ENCODE data around the gene TREH.

The TREH gene

GRCh38 chr11:118705791-118706545 is 26.5 kb upstream of the TREH start:
- 80% methylated on average over 11 of the region's 12 CpGs for WGBS

DNA sequence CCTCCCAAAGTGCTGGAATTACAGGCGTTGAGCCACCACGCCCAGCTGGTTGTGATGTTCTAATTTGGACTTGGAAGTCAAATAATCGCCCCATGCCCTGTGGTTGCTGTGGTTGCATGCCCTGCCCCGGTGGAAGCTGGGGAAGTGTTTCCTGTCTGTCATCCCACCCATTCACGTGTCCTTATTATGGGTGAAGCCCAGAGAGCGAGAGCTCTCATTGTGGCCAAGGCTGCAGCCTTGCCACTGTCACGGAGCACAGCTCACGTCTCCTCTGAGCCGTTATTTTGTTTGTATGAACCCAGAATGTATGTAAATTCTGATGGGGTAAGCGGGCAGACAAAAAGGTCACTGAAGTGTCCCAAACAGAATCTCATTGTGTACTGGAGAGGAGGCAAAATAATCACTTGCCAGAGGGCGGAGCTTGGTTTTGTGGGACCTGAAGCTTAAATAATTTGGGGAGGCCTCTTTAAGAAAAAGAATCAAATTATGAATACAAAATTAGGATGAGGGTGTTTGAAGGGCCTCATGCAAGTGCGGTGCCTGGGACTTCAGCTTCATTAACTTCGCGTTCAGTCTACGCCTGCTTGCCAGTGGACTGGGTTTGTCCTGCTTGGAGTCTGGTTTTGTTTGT is 25.8 kb upstream of the TREH start:
- H3K18ac ChIP-seq (ENCODE audit: low read depth in 1 of 2, low read length in 2 of 2): no peak overlapping the region
- H3K4me2 ChIP-seq (ENCODE audit: low read length, poor library complexity, severe bottlenecking): no peak overlapping the region
- H2AFZ ChIP-seq (ENCODE audit: low read depth, low read length): no peak overlapping the region
- H3K27ac ChIP-seq (ENCODE audit: low read length, poor library complexity, severe bottlenecking): no peak overlapping the region
- no peak overlapping the region for H2BK12ac ChIP-seq (ENCODE audit: low read length in 2 of 2)
- WGBS: 87% methylated on average over 12 of the region's 15 CpGs
- H3K23ac ChIP-seq (ENCODE audit: low read length in 2 of 2): no peak overlapping the region
- H2BK5ac ChIP-seq (ENCODE audit: low read depth, low read length, poor library complexity, severe bottlenecking): no peak overlapping the region
- no peak overlapping the region for H3K14ac ChIP-seq (ENCODE audit: low read length in 2 of 2)
- H4K8ac ChIP-seq (ENCODE audit: low read length): no peak overlapping the region
- no peak overlapping the region for H3K4ac ChIP-seq (ENCODE audit: low read depth in 1 of 2, low read length in 2 of 2)
- no peak overlapping the region for H2BK15ac ChIP-seq (ENCODE audit: low read depth, poor library complexity, severe bottlenecking)
- no peaks in the 10 kb centered on the region for H3K36me3 ChIP-seq (ENCODE audit: control insufficient read depth in 1 of 2, insufficient read depth in 2 of 2, low read depth in 1 of 2, low read length in 2 of 2)
- H3K4me3 ChIP-seq (ENCODE audit: insufficient read depth in 1 of 2, low read depth in 1 of 2, low read length in 2 of 2): no peak overlapping the region
- no peak for DNase-seq
- no peaks in the 10 kb centered on the region for H3K79me1 ChIP-seq (replicated peaks; ENCODE audit: low read length, poor library complexity, severe bottlenecking)
- no peaks in the 10 kb centered on the region for H3K9me3 ChIP-seq (ENCODE audit: control insufficient read depth, low read length)
- H2AK5ac ChIP-seq (ENCODE audit: low read length, severe bottlenecking): no peak overlapping the region
- H4K91ac ChIP-seq (ENCODE audit: low read length): no peak overlapping the region
- H3K4me1 ChIP-seq (ENCODE audit: control insufficient read depth, insufficient read depth, low read depth, low read length): no peaks in the 10 kb centered on the region
- H2BK120ac ChIP-seq (ENCODE audit: low read depth, low read length): no peak overlapping the region
- H3K9ac ChIP-seq (ENCODE audit: low read length): no peak overlapping the region
- H3K27me3 ChIP-seq (ENCODE audit: control insufficient read depth in 1 of 2, insufficient read depth in 1 of 2, low read length in 2 of 2): peaks cover 15 to 21% of the 10 kb centered on the region in 2 experiments

More at GRCh38 chr11:118705791-118706545, 26.5 kb upstream of the TREH start:
- Histone ChIP-seq H4K91ac (ENCODE audit: low read length) (no peak overlapping the region), H3K4ac (ENCODE audit: low read depth in 1 of 2, low read length in 2 of 2) (no peak overlapping the region), H3K9ac (ENCODE audit: low read length) (no peak overlapping the region), H3K4me3 (ENCODE audit: insufficient read depth in 1 of 2, low read depth in 1 of 2, low read length in 2 of 2) (no peak overlapping the region), H4K8ac (ENCODE audit: low read length) (no peak overlapping the region), H3K14ac (ENCODE audit: low read length in 2 of 2) (no peak overlapping the region), H3K27me3 (ENCODE audit: control insufficient read depth in 1 of 2, insufficient read depth in 1 of 2, low read length in 2 of 2) (peaks cover 15 to 21% of the 10 kb centered on the region in 2 experiments), H3K4me1 (ENCODE audit: control insufficient read depth, insufficient read depth, low read depth, low read length) (no peaks in the 10 kb centered on the region), H2BK12ac (ENCODE audit: low read length in 2 of 2) (no peak overlapping the region), H3K9me3 (ENCODE audit: control insufficient read depth, low read length) (no peaks in the 10 kb centered on the region), H2AK5ac (ENCODE audit: low read length, severe bottlenecking) (no peak overlapping the region), H3K18ac (ENCODE audit: low read depth in 1 of 2, low read length in 2 of 2) (no peak overlapping the region), H2BK5ac (ENCODE audit: low read depth, low read length, poor library complexity, severe bottlenecking) (no peak overlapping the region), H3K27ac (ENCODE audit: low read length, poor library complexity, severe bottlenecking) (no peak overlapping the region), H2BK15ac (ENCODE audit: low read depth, poor library complexity, severe bottlenecking) (no peak overlapping the region), H3K79me1 (replicated peaks; ENCODE audit: low read length, poor library complexity, severe bottlenecking) (no peaks in the 10 kb centered on the region), H2AFZ (ENCODE audit: low read depth, low read length) (no peak overlapping the region), H3K23ac (ENCODE audit: low read length in 2 of 2) (no peak overlapping the region), H2BK120ac (ENCODE audit: low read depth, low read length) (no peak overlapping the region), H3K36me3 (ENCODE audit: control insufficient read depth in 1 of 2, insufficient read depth in 2 of 2, low read depth in 1 of 2, low read length in 2 of 2) (no peaks in the 10 kb centered on the region), H3K4me2 (ENCODE audit: low read length, poor library complexity, severe bottlenecking) (no peak overlapping the region)
- DNase-seq: no peak

- no peaks in the 10 kb centered on the region for H3K79me1 ChIP-seq (replicated peaks; ENCODE audit: low read length, poor library complexity, severe bottlenecking)
- no peak for DNase-seq
- peak overlapping the region; percentile 55 for H4K8ac ChIP-seq (ENCODE audit: low read length)
- no peaks in the 10 kb centered on the region for H3K4me1 ChIP-seq (ENCODE audit: control insufficient read depth, insufficient read depth, low read depth, low read length)
- H3K18ac ChIP-seq (ENCODE audit: low read depth in 1 of 2, low read length in 2 of 2): no peak overlapping the region
- H2BK5ac ChIP-seq (ENCODE audit: low read depth, low read length, poor library complexity, severe bottlenecking): no peak overlapping the region
- no peak overlapping the region for H2AFZ ChIP-seq (ENCODE audit: low read depth, low read length)
- WGBS: 92% methylated on average over 5 of the region's 5 CpGs
- no peaks in the 10 kb centered on the region for H3K9me3 ChIP-seq (ENCODE audit: control insufficient read depth, low read length)
- H3K4me3 ChIP-seq (ENCODE audit: insufficient read depth in 1 of 2, low read depth in 1 of 2, low read length in 2 of 2): no peak overlapping the region
- no peak overlapping the region for H2AK5ac ChIP-seq (ENCODE audit: low read length, severe bottlenecking)
- no peak overlapping the region for H3K9ac ChIP-seq (ENCODE audit: low read length)
- H2BK12ac ChIP-seq (ENCODE audit: low read length in 2 of 2): no peak overlapping the region
- no peak overlapping the region for H3K4me2 ChIP-seq (ENCODE audit: low read length, poor library complexity, severe bottlenecking)
- no peak overlapping the region for H3K23ac ChIP-seq (ENCODE audit: low read length in 2 of 2)
- no peak overlapping the region for H3K4ac ChIP-seq (ENCODE audit: low read depth in 1 of 2, low read length in 2 of 2)
- H2BK120ac ChIP-seq (ENCODE audit: low read depth, low read length): no peak overlapping the region
- H3K36me3 ChIP-seq (ENCODE audit: control insufficient read depth in 1 of 2, insufficient read depth in 2 of 2, low read depth in 1 of 2, low read length in 2 of 2): no peaks in the 10 kb centered on the region
- H2BK15ac ChIP-seq (ENCODE audit: low read depth, poor library complexity, severe bottlenecking): no peak overlapping the region
- H3K27ac ChIP-seq (ENCODE audit: low read length, poor library complexity, severe bottlenecking): no peak overlapping the region
- H4K91ac ChIP-seq (ENCODE audit: low read length): no peak overlapping the region
- no peak overlapping the region for H3K14ac ChIP-seq (ENCODE audit: low read length in 2 of 2)
- H3K27me3 ChIP-seq (ENCODE audit: control insufficient read depth in 1 of 2, insufficient read depth in 1 of 2, low read length in 2 of 2): peaks cover 15 to 21% of the 10 kb centered on the region in 2 experiments
Measured at GRCh38 chr11:118703563-118704106, 24.2 kb upstream of the TREH start.

DNA sequence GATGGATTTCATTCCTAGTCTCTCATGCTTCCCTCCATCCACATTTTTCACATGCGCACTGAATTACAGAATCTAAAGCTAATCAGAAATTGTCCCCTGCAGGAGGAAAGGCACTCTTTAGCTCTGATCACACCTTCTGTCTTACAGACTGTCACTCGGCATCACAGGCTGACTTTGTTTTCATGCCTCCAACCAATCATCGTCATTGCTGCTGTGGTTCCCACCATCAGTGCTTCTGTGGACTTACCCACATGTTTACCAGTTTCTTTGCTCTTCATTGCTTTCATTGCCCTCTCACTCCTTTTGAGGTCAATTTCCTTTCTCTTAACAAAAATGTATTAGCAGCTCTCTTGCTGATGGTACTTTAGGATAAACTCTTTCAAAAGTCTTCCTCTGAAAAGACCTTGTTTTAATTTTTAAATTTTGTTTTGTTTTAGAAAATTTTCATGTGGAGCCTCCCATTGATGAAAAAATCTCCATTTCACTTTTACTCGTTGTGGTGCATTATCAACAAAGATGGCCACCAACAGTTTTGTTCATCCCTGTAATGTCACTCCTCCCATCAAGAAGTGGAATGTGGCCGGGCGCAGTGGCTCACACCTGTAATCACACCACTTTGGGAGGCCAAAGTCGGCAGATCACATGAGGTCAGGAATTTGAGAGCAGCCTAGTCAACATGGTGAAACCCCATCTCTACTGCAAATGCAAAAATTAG is 20.2 kb upstream of the TREH start:
- no peak overlapping the region for H3K4ac ChIP-seq (ENCODE audit: low read depth in 1 of 2, low read length in 2 of 2)
- H3K9me3 ChIP-seq (ENCODE audit: control insufficient read depth, low read length): no peaks in the 10 kb centered on the region
- H2AFZ ChIP-seq (ENCODE audit: low read depth, low read length): no peak overlapping the region
- no peak overlapping the region for H3K4me3 ChIP-seq (ENCODE audit: insufficient read depth in 1 of 2, low read depth in 1 of 2, low read length in 2 of 2)
- 89% methylated on average over 7 of the region's 7 CpGs for WGBS
- no peaks in the 10 kb centered on the region for H3K36me3 ChIP-seq (ENCODE audit: control insufficient read depth in 1 of 2, insufficient read depth in 2 of 2, low read depth in 1 of 2, low read length in 2 of 2)
- H3K27me3 ChIP-seq (ENCODE audit: control insufficient read depth in 1 of 2, insufficient read depth in 1 of 2, low read length in 2 of 2): peaks cover 0 to 7% of the 10 kb centered on the region in 2 experiments
- no peak overlapping the region for H3K4me2 ChIP-seq (ENCODE audit: low read length, poor library complexity, severe bottlenecking)
- H4K91ac ChIP-seq (ENCODE audit: low read length): no peak overlapping the region
- H2AK5ac ChIP-seq (ENCODE audit: low read length, severe bottlenecking): no peak overlapping the region
- H3K27ac ChIP-seq (ENCODE audit: low read length, poor library complexity, severe bottlenecking): no peak overlapping the region
- H2BK15ac ChIP-seq (ENCODE audit: low read depth, poor library complexity, severe bottlenecking): no peak overlapping the region
- H2BK5ac ChIP-seq (ENCODE audit: low read depth, low read length, poor library complexity, severe bottlenecking): no peak overlapping the region
- no peaks in the 10 kb centered on the region for H3K4me1 ChIP-seq (ENCODE audit: control insufficient read depth, insufficient read depth, low read depth, low read length)
- H2BK120ac ChIP-seq (ENCODE audit: low read depth, low read length): no peak overlapping the region
- H4K8ac ChIP-seq (ENCODE audit: low read length): no peak overlapping the region
- H3K23ac ChIP-seq (ENCODE audit: low read length in 2 of 2): no peak overlapping the region
- H3K14ac ChIP-seq (ENCODE audit: low read length in 2 of 2): no peak overlapping the region
- no peak overlapping the region for H3K9ac ChIP-seq (ENCODE audit: low read length)
- no peak for DNase-seq
- H2BK12ac ChIP-seq (ENCODE audit: low read length in 2 of 2): no peak overlapping the region
- no peak overlapping the region for H3K18ac ChIP-seq (ENCODE audit: low read depth in 1 of 2, low read length in 2 of 2)
- H3K79me1 ChIP-seq (replicated peaks; ENCODE audit: low read length, poor library complexity, severe bottlenecking): no peaks in the 10 kb centered on the region
